Activated naive CD4-positive, alpha-beta T cell (primary cell): Measurements from ENCODE around the gene TPCN2.

Experiments
- DNase-seq, 4 experiments: peaks; one replicate each; lab custom pipeline; 2025; lab: John Stamatoyannopoulos, UW

Gene TPCN2

GRCh38 chr11:69150175-69150574 is 101.4 kb downstream of the TPCN2 start:
- DNase-seq = no peak

- DNase-seq = no peak
Observed at GRCh38 chr11:69151836-69152235, 103.1 kb downstream of the TPCN2 start.

- no peak for DNase-seq
Observed at GRCh38 chr11:69152733-69153421, 104.1 kb downstream of the TPCN2 start.

GRCh38 chr11:69153661-69154060 is 104.9 kb downstream of the TPCN2 start:
- no peak for DNase-seq

GRCh38 chr11:69154211-69154913 is 105.6 kb downstream of the TPCN2 start:
- DNase-seq = no peak

- no peak for DNase-seq
Observed at GRCh38 chr11:69154938-69155301, 106.2 kb downstream of the TPCN2 start.

GRCh38 chr11:69155302-69156234 is 106.8 kb downstream of the TPCN2 start, which contains the start of gene SMIM38:
SMIM38 (plus strand) TSS chr11:69155935; CDS start chr11:69157847, 1,912 bp downstream.
- DNase-seq = no peak

- no peak for DNase-seq
Observed at GRCh38 chr11:69156235-69156639, 107.5 kb downstream of the TPCN2 start.

- DNase-seq = no peak
Observed at GRCh38 chr11:69156673-69157155, 108.0 kb downstream of the TPCN2 start.

- no peak for DNase-seq
Observed at GRCh38 chr11:69157156-69157821, 108.6 kb downstream of the TPCN2 start.

- no peak for DNase-seq
Observed at GRCh38 chr11:69157822-69158231, 109.1 kb downstream of the TPCN2 start.

- DNase-seq = no peak
Observed at GRCh38 chr11:69158301-69159149, 109.8 kb downstream of the TPCN2 start.

- no peak for DNase-seq
Observed at GRCh38 chr11:69159150-69159852, 110.6 kb downstream of the TPCN2 start.

GRCh38 chr11:69160296-69161116 is 111.8 kb downstream of the TPCN2 start:
- no peak for DNase-seq

- no peak for DNase-seq
Observed at GRCh38 chr11:69161117-69161407, 112.3 kb downstream of the TPCN2 start.

- DNase-seq = no peak
Observed at GRCh38 chr11:69162505-69162904, 113.8 kb downstream of the TPCN2 start.

GRCh38 chr11:69163842-69164241 is 115.1 kb downstream of the TPCN2 start:
- DNase-seq = no peak

- DNase-seq = no peak
Observed at GRCh38 chr11:69164824-69165223, 116.1 kb downstream of the TPCN2 start.

- DNase-seq = no peak
Observed at GRCh38 chr11:69165775-69166174, 117.0 kb downstream of the TPCN2 start.
